GM12874 (cell line): ENCODE data around the gene FCRL5.

Experiments used
- CTCF ChIP-seq: IDR thresholded peaks from 2 replicates; pipeline ENCODE4 v1.5.1; 2011; ENCODE audit warnings: low read depth, mild to moderate bottlenecking, control low read depth, low read length, moderate library complexity; ENCODE audit not compliant: insufficient read depth

Gene FCRL5

GRCh38 chr1:157551694-157552693, at the start of gene FCRL5:
Gene FCRL5 (minus strand): TSS chr1:157552515. CDS start chr1:157552362, 153 bp downstream.
- TF ChIP-seq CTCF: no peak

GRCh38 chr1:157600236-157600635, 47.9 kb upstream of the FCRL5 start:
- no peak for TF ChIP-seq CTCF

GRCh38 chr1:157597959-157598667, 45.8 kb upstream of the FCRL5 start, which contains the start of gene FCRL4:
Gene FCRL4 (minus strand): TSS chr1:157598085. CDS start chr1:157597944, 141 bp downstream.
- TF ChIP-seq CTCF: no peak

- no peak for TF ChIP-seq CTCF
These were observed 44.1 kb upstream of the FCRL5 start for GRCh38 chr1:157596384-157596783.

- no peak for TF ChIP-seq CTCF
These were observed 43.0 kb upstream of the FCRL5 start for GRCh38 chr1:157595356-157595755.

GRCh38 chr1:157585984-157586383, 33.7 kb upstream of the FCRL5 start:
- TF ChIP-seq CTCF: no peak

- no peak for TF ChIP-seq CTCF
These were observed 32.2 kb upstream of the FCRL5 start for GRCh38 chr1:157584503-157584902.
